AG09319 (cell line): Measurements from ENCODE around the gene IFNGR2.

Experiments
- DNase-seq: peaks from one replicate; pipeline ENCODE4 v3.0.0-alpha.2; 2010; ENCODE audit warnings: low read depth; ENCODE audit errors: extremely low read depth
- TF ChIP-seq, protein P1 (sequence below): IDR thresholded peaks from 2 replicates; pipeline ENCODE4 v1.5.1; 2011; ENCODE audit warnings: low read depth, mild to moderate bottlenecking, inconsistent platforms, low read length, moderate library complexity

IFNGR2 gene

DNA sequence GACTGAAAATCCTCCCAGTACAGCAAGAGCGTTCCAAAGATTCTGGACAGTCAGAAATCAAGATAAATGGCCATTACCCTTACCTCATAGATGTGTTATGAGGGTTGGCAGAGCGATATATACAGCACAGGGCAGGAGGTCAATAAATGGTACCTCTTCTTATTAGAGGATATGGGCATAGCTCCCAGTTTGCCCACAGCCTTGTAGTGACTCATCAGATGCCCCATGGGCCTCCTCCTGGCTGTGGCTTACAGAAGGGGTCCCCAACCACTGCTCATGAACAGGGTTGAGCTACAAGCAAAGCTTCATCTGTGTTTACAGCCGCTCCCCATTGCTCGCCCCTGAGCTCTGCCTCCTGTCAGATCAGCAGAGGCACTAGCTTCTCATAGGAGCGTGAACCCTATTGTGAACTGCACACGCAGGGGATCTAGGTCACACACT is 7.3 kb upstream of the IFNGR2 start:
- DNase-seq = no peak
- TF ChIP-seq, protein P1, sequence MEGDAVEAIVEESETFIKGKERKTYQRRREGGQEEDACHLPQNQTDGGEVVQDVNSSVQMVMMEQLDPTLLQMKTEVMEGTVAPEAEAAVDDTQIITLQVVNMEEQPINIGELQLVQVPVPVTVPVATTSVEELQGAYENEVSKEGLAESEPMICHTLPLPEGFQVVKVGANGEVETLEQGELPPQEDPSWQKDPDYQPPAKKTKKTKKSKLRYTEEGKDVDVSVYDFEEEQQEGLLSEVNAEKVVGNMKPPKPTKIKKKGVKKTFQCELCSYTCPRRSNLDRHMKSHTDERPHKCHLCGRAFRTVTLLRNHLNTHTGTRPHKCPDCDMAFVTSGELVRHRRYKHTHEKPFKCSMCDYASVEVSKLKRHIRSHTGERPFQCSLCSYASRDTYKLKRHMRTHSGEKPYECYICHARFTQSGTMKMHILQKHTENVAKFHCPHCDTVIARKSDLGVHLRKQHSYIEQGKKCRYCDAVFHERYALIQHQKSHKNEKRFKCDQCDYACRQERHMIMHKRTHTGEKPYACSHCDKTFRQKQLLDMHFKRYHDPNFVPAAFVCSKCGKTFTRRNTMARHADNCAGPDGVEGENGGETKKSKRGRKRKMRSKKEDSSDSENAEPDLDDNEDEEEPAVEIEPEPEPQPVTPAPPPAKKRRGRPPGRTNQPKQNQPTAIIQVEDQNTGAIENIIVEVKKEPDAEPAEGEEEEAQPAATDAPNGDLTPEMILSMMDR = no peak

GRCh38 chr21:33396436-33396835 is 6.8 kb upstream of the IFNGR2 start:
- DNase-seq = no peak
- TF ChIP-seq, protein P1 = no peak

DNA sequence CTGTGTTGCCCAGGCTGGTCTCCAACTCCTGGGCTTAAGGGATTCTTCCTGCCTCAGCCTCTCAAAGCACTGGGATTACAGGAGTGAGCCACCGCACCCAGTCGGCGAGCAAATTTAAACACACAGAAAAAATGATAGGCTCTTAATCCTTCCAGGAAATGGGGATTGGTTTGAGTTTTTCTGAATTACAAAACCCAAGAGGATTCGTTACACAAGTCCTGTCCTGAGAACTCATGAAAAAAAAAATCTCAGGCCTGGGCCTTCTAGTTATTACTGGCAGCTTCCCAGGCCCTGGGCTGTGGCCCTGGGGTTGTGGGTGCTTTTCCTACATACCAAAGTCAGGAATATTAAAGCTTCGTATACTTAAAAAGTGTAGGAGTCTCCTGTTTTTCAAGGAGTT is 6.3 kb upstream of the IFNGR2 start:
- TF ChIP-seq, protein P1 = no peak
- no peak for DNase-seq

GRCh38 chr21:33397717-33398116 is 5.5 kb upstream of the IFNGR2 start:
- DNase-seq = no peak
- TF ChIP-seq, protein P1 = no peak

DNA sequence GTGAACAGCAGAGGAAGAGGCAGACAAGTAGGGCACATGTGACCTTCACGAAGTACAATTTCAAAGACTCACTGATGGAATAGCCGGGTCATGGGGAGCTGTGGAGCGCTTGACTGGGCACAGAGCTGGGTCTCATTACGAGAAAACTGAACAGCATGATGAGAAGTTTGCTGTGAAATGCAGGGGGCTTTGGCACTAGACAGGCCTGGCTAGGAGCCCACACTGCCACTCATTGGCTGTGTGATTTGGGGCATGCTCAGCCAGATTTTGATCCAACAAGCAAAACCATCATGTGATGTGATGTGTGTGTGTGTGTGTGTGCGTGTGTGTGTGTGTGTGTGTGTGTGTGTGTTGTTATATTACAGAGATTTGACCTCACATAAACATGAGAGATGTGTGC is 4.9 kb upstream of the IFNGR2 start:
- no peak for DNase-seq
- TF ChIP-seq, protein P1 = no peak

- peak; percentile 77 for DNase-seq
- TF ChIP-seq, protein P1 = no peak
Observed at GRCh38 chr21:33401630-33401992, 1.6 kb upstream of the IFNGR2 start.

DNA sequence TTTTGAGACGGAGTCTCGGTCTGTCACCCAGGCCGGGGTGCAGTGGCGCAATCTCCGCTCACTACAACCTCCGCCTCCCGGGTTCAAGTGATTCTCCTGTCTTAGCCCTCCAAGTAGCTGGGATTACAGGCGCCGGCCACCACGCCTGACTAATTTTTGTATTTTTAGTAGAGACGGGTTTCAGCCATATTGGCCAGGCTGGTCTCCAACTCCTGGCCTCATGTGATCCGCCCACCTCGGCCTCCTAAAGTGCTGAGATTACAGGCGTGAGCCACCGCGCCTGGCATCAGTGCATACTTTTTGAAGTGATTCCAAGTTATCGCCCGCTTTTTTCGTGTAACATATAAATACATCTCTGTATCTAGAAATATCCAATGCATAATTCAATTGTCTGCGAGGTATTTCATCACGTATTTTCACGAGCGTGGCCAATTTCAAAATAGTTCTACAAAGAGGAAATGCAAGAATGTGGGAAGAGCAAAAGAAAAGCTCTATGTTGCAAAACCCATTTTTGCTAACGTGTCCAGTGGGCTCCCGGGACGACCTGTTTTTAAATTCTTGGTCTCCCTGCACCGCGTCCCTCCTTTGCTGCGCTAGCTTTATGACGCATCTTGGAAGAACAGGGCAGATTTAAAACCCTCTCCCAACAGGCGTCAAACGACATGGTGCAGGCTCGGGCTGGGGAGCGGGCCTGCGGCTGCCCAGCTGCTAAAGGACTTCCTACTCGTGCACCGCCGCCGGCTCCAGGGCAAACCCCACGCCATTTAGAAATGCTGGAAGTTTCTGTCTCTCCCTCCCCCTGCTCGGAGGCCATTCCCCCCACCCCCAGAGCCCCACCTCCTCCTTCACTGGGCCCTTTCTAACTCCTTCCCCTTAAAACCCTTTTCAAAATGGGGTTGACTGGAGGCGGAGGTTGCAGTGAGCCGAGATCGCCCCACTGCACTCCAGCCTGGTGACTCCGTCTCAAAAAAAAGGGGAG is 923 bp upstream of the IFNGR2 start:
- no peak for DNase-seq
- TF ChIP-seq, protein P1 = no peak
